ENCODE measurements around the gene ARHGEF18. TPM values are rescaled to one million over a fixed set of nuclear protein-coding genes. Genes with fewer than 3 reads are reported as not detected.

The ARHGEF18 gene
- total RNA-seq, 1 experiment from 2014 or later: 34.9 TPM

GRCh38 chr19:7327802-7328201, 20.9 kb upstream of the ARHGEF18 start:
- Histone ChIP-seq H3K27me3 (replicated peaks; ENCODE audit: insufficient read depth, low read depth, low read length, poor library complexity) (no peaks in the 10 kb centered on the region), H3K36me3 (ENCODE audit: insufficient read depth, low read length, poor library complexity, severe bottlenecking) (no peaks in the 10 kb centered on the region), H3K27ac (ENCODE audit: low read depth, low read length, poor library complexity, severe bottlenecking) (no peak overlapping the region), H3K4me1 (ENCODE audit: insufficient read depth, low read length, poor library complexity, severe bottlenecking) (no peaks in the 10 kb centered on the region), H3K4me3 (ENCODE audit: low read depth, low read length, poor library complexity, severe bottlenecking) (no peak overlapping the region), H3K9me3 (ENCODE audit: low read depth, low read length, poor library complexity, severe bottlenecking) (no peaks in the 10 kb centered on the region)
- no TSS peak for BruUV-seq (replicated peaks)
- ChIA-PET POLR2A (ENCODE audit: low non-redundant PET) (no interaction called here), CTCF (no interaction called here)
- intact Hi-C loops (cut with micrococcal nuclease; ENCODE audit: unreplicated experiment): no loop called here
- no peak for DNase-seq (ENCODE audit: low spot score)
- no peak for TF ChIP-seq EZH2 (IDR thresholded peaks at IDR 0.05; ENCODE audit: borderline replicate concordance, low read depth, low read length, poor library complexity, severe bottlenecking)
- no peak for TF ChIP-seq CTCF (conservative IDR thresholded peaks at IDR 0.05; ENCODE audit: low read depth, low read length)

- Histone ChIP-seq H3K27ac (ENCODE audit: low read depth, low read length, poor library complexity, severe bottlenecking) (no peak overlapping the region), H3K27me3 (replicated peaks; ENCODE audit: insufficient read depth, low read depth, low read length, poor library complexity) (no peaks in the 10 kb centered on the region), H3K4me3 (ENCODE audit: low read depth, low read length, poor library complexity, severe bottlenecking) (no peak overlapping the region), H3K4me1 (ENCODE audit: insufficient read depth, low read length, poor library complexity, severe bottlenecking) (no peaks in the 10 kb centered on the region), H3K36me3 (ENCODE audit: insufficient read depth, low read length, poor library complexity, severe bottlenecking) (no peaks in the 10 kb centered on the region), H3K9me3 (ENCODE audit: low read depth, low read length, poor library complexity, severe bottlenecking) (no peaks in the 10 kb centered on the region)
- BruUV-seq (replicated peaks): no TSS peak
- TF ChIP-seq CTCF (conservative IDR thresholded peaks at IDR 0.05; ENCODE audit: low read depth, low read length) (no peak), EZH2 (IDR thresholded peaks at IDR 0.05; ENCODE audit: borderline replicate concordance, low read depth, low read length, poor library complexity, severe bottlenecking) (no peak)
- ChIA-PET POLR2A (ENCODE audit: low non-redundant PET) (no interaction called here), CTCF (no interaction called here)
- intact Hi-C loops (cut with micrococcal nuclease; ENCODE audit: unreplicated experiment): no loop called here
- no peak for DNase-seq (ENCODE audit: low spot score)
These were observed 20.1 kb upstream of the ARHGEF18 start for GRCh38 chr19:7328647-7329046.

GRCh38 chr19:7331446-7331845, 17.3 kb upstream of the ARHGEF18 start:
- H3K27ac ChIP-seq (ENCODE audit: low read depth, low read length, poor library complexity, severe bottlenecking): no peak overlapping the region
- no peaks in the 10 kb centered on the region for H3K27me3 ChIP-seq (replicated peaks; ENCODE audit: insufficient read depth, low read depth, low read length, poor library complexity)
- H3K36me3 ChIP-seq (ENCODE audit: insufficient read depth, low read length, poor library complexity, severe bottlenecking): no peaks in the 10 kb centered on the region
- ChIA-PET POLR2A (ENCODE audit: low non-redundant PET) (no interaction called here), CTCF (no interaction called here)
- DNase-seq (ENCODE audit: low spot score): no peak
- no TSS peak for BruUV-seq (replicated peaks)
- TF ChIP-seq EZH2 (IDR thresholded peaks at IDR 0.05; ENCODE audit: borderline replicate concordance, low read depth, low read length, poor library complexity, severe bottlenecking) (no peak), CTCF (conservative IDR thresholded peaks at IDR 0.05; ENCODE audit: low read depth, low read length) (no peak)
- no peak overlapping the region for H3K4me3 ChIP-seq (ENCODE audit: low read depth, low read length, poor library complexity, severe bottlenecking)
- H3K4me1 ChIP-seq (ENCODE audit: insufficient read depth, low read length, poor library complexity, severe bottlenecking): no peaks in the 10 kb centered on the region
- no peaks in the 10 kb centered on the region for H3K9me3 ChIP-seq (ENCODE audit: low read depth, low read length, poor library complexity, severe bottlenecking)
- intact Hi-C loops (cut with micrococcal nuclease; ENCODE audit: unreplicated experiment): no loop called here

Measured in A673 (cell line).